ENCODE results near the gene IKZF1.

IKZF1 gene

DNA sequence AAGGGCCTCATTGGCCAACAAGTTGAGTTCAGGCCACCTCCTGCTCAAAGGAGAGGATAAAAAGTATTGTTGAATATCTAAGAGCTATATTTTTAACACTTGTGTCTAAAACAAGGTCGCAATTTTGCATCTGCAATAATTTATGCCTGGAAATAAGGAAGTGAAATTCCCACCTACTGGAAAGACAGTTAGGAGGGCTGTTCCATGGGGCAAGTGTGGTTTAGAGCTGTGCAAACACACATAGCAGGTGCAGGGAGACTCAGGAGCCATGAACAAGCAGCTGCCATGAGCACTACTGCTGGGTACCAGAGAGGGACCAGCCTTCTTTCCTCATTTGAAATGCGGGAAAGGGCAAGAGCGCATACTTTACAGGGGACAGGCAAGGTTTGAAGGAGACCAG is 35.5 kb upstream of the IKZF1 start:
- no peak for DNase-seq (ENCODE audit: low read depth in 1 of 2, low spot score in 1 of 2)
- no peak overlapping the region for H3K4me3 ChIP-seq (replicated peaks; ENCODE audit: insufficient read depth, low read length)
- no peaks in the 10 kb centered on the region for H3K27me3 ChIP-seq (ENCODE audit: insufficient read depth, poor library complexity, severe bottlenecking)
- no peak overlapping the region for H3K27ac ChIP-seq (replicated peaks)
- TF ChIP-seq POLR2AphosphoS5 (IDR thresholded peaks at IDR 0.05; ENCODE audit: low read depth) (no peak), SPI1 (IDR thresholded peaks at IDR 0.05; ENCODE audit: borderline replicate concordance, low read depth) (0 out of 2 replicates have a peak, but pooled peaks have one; percentile 11), GABPA (IDR thresholded peaks at IDR 0.05; ENCODE audit: low read depth) (no peak)
- TF ChIP-seq, protein P1, sequence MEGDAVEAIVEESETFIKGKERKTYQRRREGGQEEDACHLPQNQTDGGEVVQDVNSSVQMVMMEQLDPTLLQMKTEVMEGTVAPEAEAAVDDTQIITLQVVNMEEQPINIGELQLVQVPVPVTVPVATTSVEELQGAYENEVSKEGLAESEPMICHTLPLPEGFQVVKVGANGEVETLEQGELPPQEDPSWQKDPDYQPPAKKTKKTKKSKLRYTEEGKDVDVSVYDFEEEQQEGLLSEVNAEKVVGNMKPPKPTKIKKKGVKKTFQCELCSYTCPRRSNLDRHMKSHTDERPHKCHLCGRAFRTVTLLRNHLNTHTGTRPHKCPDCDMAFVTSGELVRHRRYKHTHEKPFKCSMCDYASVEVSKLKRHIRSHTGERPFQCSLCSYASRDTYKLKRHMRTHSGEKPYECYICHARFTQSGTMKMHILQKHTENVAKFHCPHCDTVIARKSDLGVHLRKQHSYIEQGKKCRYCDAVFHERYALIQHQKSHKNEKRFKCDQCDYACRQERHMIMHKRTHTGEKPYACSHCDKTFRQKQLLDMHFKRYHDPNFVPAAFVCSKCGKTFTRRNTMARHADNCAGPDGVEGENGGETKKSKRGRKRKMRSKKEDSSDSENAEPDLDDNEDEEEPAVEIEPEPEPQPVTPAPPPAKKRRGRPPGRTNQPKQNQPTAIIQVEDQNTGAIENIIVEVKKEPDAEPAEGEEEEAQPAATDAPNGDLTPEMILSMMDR (IDR thresholded peaks at IDR 0.05; ENCODE audit: insufficient read depth, low read length): no peak
- TF ChIP-seq, protein P2, sequence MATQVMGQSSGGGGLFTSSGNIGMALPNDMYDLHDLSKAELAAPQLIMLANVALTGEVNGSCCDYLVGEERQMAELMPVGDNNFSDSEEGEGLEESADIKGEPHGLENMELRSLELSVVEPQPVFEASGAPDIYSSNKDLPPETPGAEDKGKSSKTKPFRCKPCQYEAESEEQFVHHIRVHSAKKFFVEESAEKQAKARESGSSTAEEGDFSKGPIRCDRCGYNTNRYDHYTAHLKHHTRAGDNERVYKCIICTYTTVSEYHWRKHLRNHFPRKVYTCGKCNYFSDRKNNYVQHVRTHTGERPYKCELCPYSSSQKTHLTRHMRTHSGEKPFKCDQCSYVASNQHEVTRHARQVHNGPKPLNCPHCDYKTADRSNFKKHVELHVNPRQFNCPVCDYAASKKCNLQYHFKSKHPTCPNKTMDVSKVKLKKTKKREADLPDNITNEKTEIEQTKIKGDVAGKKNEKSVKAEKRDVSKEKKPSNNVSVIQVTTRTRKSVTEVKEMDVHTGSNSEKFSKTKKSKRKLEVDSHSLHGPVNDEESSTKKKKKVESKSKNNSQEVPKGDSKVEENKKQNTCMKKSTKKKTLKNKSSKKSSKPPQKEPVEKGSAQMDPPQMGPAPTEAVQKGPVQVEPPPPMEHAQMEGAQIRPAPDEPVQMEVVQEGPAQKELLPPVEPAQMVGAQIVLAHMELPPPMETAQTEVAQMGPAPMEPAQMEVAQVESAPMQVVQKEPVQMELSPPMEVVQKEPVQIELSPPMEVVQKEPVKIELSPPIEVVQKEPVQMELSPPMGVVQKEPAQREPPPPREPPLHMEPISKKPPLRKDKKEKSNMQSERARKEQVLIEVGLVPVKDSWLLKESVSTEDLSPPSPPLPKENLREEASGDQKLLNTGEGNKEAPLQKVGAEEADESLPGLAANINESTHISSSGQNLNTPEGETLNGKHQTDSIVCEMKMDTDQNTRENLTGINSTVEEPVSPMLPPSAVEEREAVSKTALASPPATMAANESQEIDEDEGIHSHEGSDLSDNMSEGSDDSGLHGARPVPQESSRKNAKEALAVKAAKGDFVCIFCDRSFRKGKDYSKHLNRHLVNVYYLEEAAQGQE (IDR thresholded peaks at IDR 0.05; ENCODE audit: insufficient replicate concordance, low read depth): no peak

DNA sequence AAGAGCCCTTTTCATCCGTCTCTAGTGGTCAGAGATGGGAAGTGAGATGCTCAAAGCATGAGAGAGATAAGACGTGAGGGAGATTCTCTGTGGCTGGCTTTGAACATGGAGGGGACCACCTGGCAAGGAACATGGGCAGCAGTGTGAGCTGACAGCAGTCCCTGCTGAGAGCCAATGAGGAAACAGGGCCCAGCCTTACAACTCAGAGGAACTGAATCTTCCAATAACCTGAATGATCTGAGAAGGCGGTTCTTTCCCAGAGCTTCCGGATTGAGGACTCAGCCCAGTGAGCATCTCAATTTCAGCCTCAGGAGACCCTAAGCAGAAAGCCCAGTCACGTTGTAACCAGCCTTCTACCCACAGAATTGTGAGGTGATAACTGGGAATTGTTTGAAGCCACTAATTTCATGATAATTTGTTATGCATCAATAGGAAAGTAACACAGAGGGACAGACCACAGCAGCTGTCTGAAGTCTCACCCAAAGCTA is 33.9 kb upstream of the IKZF1 start:
- TF ChIP-seq, protein P2 (IDR thresholded peaks at IDR 0.05; ENCODE audit: insufficient replicate concordance, low read depth): no peak
- TF ChIP-seq GABPA (IDR thresholded peaks at IDR 0.05; ENCODE audit: low read depth) (no peak), POLR2AphosphoS5 (IDR thresholded peaks at IDR 0.05; ENCODE audit: low read depth) (no peak), SPI1 (IDR thresholded peaks at IDR 0.05; ENCODE audit: borderline replicate concordance, low read depth) (no peak)
- TF ChIP-seq, protein P1 (IDR thresholded peaks at IDR 0.05; ENCODE audit: insufficient read depth, low read length): no peak
- Histone ChIP-seq H3K27me3 (ENCODE audit: insufficient read depth, poor library complexity, severe bottlenecking) (no peaks in the 10 kb centered on the region), H3K27ac (replicated peaks) (no peak overlapping the region), H3K4me3 (replicated peaks; ENCODE audit: insufficient read depth, low read length) (no peak overlapping the region)
- DNase-seq (ENCODE audit: low read depth in 1 of 2, low spot score in 1 of 2): no peak

DNA sequence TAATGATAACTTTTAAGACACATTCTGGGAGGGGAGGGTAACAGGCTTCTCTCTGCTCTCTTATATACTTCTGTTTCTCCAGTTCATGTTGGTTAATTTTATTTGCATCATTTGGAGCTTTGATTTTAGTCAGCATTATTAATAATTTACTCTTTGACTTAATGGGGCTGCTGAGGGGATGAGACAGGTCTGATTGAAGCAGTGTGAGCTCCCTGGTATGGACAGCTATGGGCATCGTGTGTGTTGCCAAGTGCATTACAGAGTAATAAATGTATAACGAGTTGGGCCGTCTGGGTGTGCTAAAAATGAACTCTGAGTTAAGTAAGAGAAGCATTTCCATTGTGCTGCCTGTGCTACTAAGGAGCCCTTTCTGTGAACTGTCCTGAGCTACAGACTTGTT is 31.7 kb upstream of the IKZF1 start:
- H3K27ac ChIP-seq (replicated peaks): no peak overlapping the region
- no peak for DNase-seq (ENCODE audit: low read depth in 1 of 2, low spot score in 1 of 2)
- TF ChIP-seq POLR2AphosphoS5 (IDR thresholded peaks at IDR 0.05; ENCODE audit: low read depth) (no peak), GABPA (IDR thresholded peaks at IDR 0.05; ENCODE audit: low read depth) (no peak), SPI1 (IDR thresholded peaks at IDR 0.05; ENCODE audit: borderline replicate concordance, low read depth) (no peak)
- TF ChIP-seq, protein P1 (IDR thresholded peaks at IDR 0.05; ENCODE audit: insufficient read depth, low read length): no peak
- TF ChIP-seq, protein P2 (IDR thresholded peaks at IDR 0.05; ENCODE audit: insufficient replicate concordance, low read depth): no peak
- no peaks in the 10 kb centered on the region for H3K27me3 ChIP-seq (ENCODE audit: insufficient read depth, poor library complexity, severe bottlenecking)
- H3K4me3 ChIP-seq (replicated peaks; ENCODE audit: insufficient read depth, low read length): no peak overlapping the region
